GM23338 (cell line): ENCODE data around the gene PKHD1. TPM values are rescaled to one million over a fixed set of nuclear protein-coding genes. Genes with fewer than 3 reads are reported as not detected.
A peak's percentile ranks its signal among the peaks of the same experiment; 100 is the strongest.

Source experiments
- ATAC-seq: fragments of 200-7000 bp; cut with Tn5 transposase; 3 replicates; pipeline ENCODE4 v1.9.1; 2020
- DNase-seq: peaks from one replicate; pipeline ENCODE4 v3.0.0-alpha.2; 2015; ENCODE audit warnings: low spot score
- H2AFZ ChIP-seq: fragments of 200-600 bp; sonication (generic); 2 replicates; pipeline ENCODE4 v1.8.0; 2016; ENCODE audit warnings: antibody characterized with exemption, mild to moderate bottlenecking, moderate library complexity
- H3F3A ChIP-seq: fragments of 200-600 bp; sonication (generic); replicated peaks from 2 replicates; pipeline ENCODE4 v1.8.0; 2017; ENCODE audit warnings: antibody characterized with exemption, mixed run types, low read depth
- H3K27ac ChIP-seq: fragments of 200-600 bp; sonication (generic); 2 replicates; pipeline ENCODE4 v1.6.1; 2016; ENCODE audit warnings: low read depth
- H3K27me3 ChIP-seq: fragments of 200-600 bp; sonication (generic); 2 replicates; pipeline ENCODE4 v1.8.0; 2016; ENCODE audit warnings: mild to moderate bottlenecking, mixed run types, moderate library complexity; ENCODE audit not compliant: insufficient read depth
- H3K36me3 ChIP-seq: fragments of 200-600 bp; sonication (generic); 2 replicates; pipeline ENCODE4 v1.8.0; 2016; ENCODE audit warnings: mild to moderate bottlenecking; ENCODE audit not compliant: insufficient read depth
- H3K4me1 ChIP-seq: fragments of 200-600 bp; sonication (generic); 2 replicates; pipeline ENCODE4 v1.8.0; 2016; ENCODE audit warnings: mild to moderate bottlenecking, moderate library complexity; ENCODE audit not compliant: insufficient read depth
- H3K4me2 ChIP-seq: fragments of 200-600 bp; sonication (generic); 2 replicates; pipeline ENCODE4 v1.7.1; 2017; ENCODE audit warnings: mixed run types
- H3K4me3 ChIP-seq: fragments of 200-600 bp; sonication (generic); 2 replicates; pipeline ENCODE4 v1.6.1; 2016; ENCODE audit warnings: mixed run types
- H3K79me2 ChIP-seq: fragments of 200-600 bp; sonication (generic); replicated peaks from 2 replicates; pipeline ENCODE4 v1.8.0; 2017; ENCODE audit warnings: mild to moderate bottlenecking; ENCODE audit not compliant: insufficient read depth
- H3K9me2 ChIP-seq: fragments of 200-600 bp; sonication (generic); 2 replicates; pipeline ENCODE4 v1.8.0; 2017; ENCODE audit not compliant: insufficient read depth
- H4K20me1 ChIP-seq: fragments of 200-600 bp; sonication (generic); replicated peaks from 2 replicates; pipeline ENCODE4 v1.8.0; 2017; ENCODE audit warnings: mild to moderate bottlenecking; ENCODE audit not compliant: insufficient read depth
- H3K27ac Mint-ChIP-seq: 2 replicates; pipeline ENCODE4 v1.8.0; 2020; ENCODE audit warnings: inconsistent platforms, mild to moderate bottlenecking, moderate library complexity, mixed read lengths
- H3K27me3 Mint-ChIP-seq: 3 replicates; pipeline ENCODE4 v1.8.0; 2022; ENCODE audit warnings: low read depth, mild to moderate bottlenecking, moderate library complexity, mixed read lengths, inconsistent platforms; ENCODE audit not compliant: insufficient read depth, poor library complexity
- H3K36me3 Mint-ChIP-seq: 3 replicates; pipeline ENCODE4 v1.8.0; 2021; ENCODE audit warnings: low read depth, mild to moderate bottlenecking, inconsistent platforms, moderate library complexity, mixed read lengths
- H3K4me1 Mint-ChIP-seq: 3 replicates; pipeline ENCODE4 v1.8.0; 2020; ENCODE audit warnings: mild to moderate bottlenecking, inconsistent platforms, mixed read lengths
- H3K4me3 Mint-ChIP-seq: 3 replicates; pipeline ENCODE4 v1.8.0; 2021; ENCODE audit warnings: moderate library complexity, mild to moderate bottlenecking, inconsistent platforms, mixed read lengths
- H3K9me3 Mint-ChIP-seq: 3 replicates; pipeline ENCODE4 v1.8.0; 2020; ENCODE audit warnings: moderate library complexity, mild to moderate bottlenecking, inconsistent platforms, mixed read lengths
- CREB1 ChIP-seq: fragments of 250-450 bp; sonication (Bioruptor Pico); IDR thresholded peaks from 2 replicates; pipeline ENCODE4 v1.5.0; 2020; ENCODE audit warnings: low read depth, mild to moderate bottlenecking, moderate library complexity
- ETS1 ChIP-seq: IDR thresholded peaks from 2 replicates; pipeline ENCODE4 v1.6.1; 2016; ENCODE audit warnings: antibody characterized with exemption
- EZH2phosphoT487 ChIP-seq: fragments of 200-600 bp; sonication (generic); IDR thresholded peaks from one replicate; pipeline ENCODE4 v1.8.1; 2018; ENCODE audit warnings: antibody characterized with exemption; ENCODE audit not compliant: unreplicated experiment
- JUNB ChIP-seq: IDR thresholded peaks from one replicate; pipeline ENCODE4 v1.6.1; 2016; ENCODE audit warnings: antibody characterized with exemption; ENCODE audit not compliant: unreplicated experiment
- NANOG ChIP-seq: IDR thresholded peaks from 2 replicates; pipeline ENCODE4 v1.6.1; 2016; ENCODE audit warnings: antibody characterized with exemption, borderline replicate concordance
- POLR2AphosphoS5 ChIP-seq: IDR thresholded peaks from 2 replicates; pipeline ENCODE4 v1.6.1; 2016; ENCODE audit warnings: antibody characterized with exemption, low read depth
- STAT1 ChIP-seq: IDR thresholded peaks from one replicate; pipeline ENCODE4 v1.6.1; 2016; ENCODE audit warnings: antibody characterized with exemption; ENCODE audit not compliant: unreplicated experiment
- ZNF114 ChIP-seq: fragments of 250-450 bp; sonication (Bioruptor Pico); IDR thresholded peaks from 2 replicates; pipeline ENCODE4 v1.5.0; 2020; ENCODE audit warnings: mild to moderate bottlenecking, moderate library complexity
- ZNF331 ChIP-seq: fragments of 250-450 bp; sonication (Bioruptor Pico); IDR thresholded peaks from 2 replicates; pipeline ENCODE4 v1.5.0; 2020; ENCODE audit warnings: low read depth, mild to moderate bottlenecking, moderate library complexity
- long read RNA-seq: library from polyadenylated mRNA; unstranded; transcript quantifications from one replicate; pipeline ENCODE4 v2.0.0, GENCODE V29; 2020; ENCODE audit not compliant: unreplicated experiment
- polyA plus RNA-seq: library from polyadenylated mRNA; unstranded; fragments of >200 nt; fragmentation: Nextera tagmentation; extraction: Ambion mirVana; gene quantifications from 2 replicates; pipeline ENCODE4 v1.2.1, GENCODE V29; 2016
- total RNA-seq: library from RNA; depleted of rRNA; stranded (reverse); fragments of >200 nt; shearing (Covaris generic); gene quantifications from 2 replicates; pipeline ENCODE4 v1.2.3, GENCODE V29; 2014; rRNA removed
- TF ChIP-seq, protein P1 (sequence below), 2 experiments: fragments of 200-600 bp in 1 of 2; sonication (generic) in 1 of 2; conservative IDR thresholded peaks; 2 replicates each; pipeline versions ENCODE4 v1.5.1 to v1.6.1; 2016 to 2017; ENCODE audit warnings: antibody characterized with exemption in 2 of 2, low read depth in 2 of 2, mild to moderate bottlenecking in 2 of 2, moderate library complexity in 1 of 2
- TF ChIP-seq, protein P2 (sequence below): fragments of 250-450 bp; sonication (Bioruptor Pico); IDR thresholded peaks from 2 replicates; pipeline ENCODE4 v1.5.0; 2020; ENCODE audit warnings: mild to moderate bottlenecking, moderate library complexity

Gene PKHD1
- total RNA-seq (0.04 and 0.07 TPM in 2 replicates), polyA plus RNA-seq (0.02 and 0.03 TPM in 2 replicates)
- long read RNA-seq, result 0 reads

GRCh38 chr6:52087498-52087999 is at the start of gene PKHD1:
PKHD1 (minus strand) TSS chr6:52087613; CDS start chr6:52084933, 2,680 bp downstream.
- ATAC-seq, result peak; percentile 75
- no peak within 1 kb of the TSS for H3K27ac Mint-ChIP-seq
- H3K9me2 ChIP-seq, result no peaks in the 10 kb centered on the region; the same call in 1 of the 2 replicates
- H3K9me3 Mint-ChIP-seq, result 0 out of 3 replicates have a peak, but pooled peaks cover 3% of the 10 kb centered on the region
- H3K27me3 ChIP-seq, result no peaks in the 10 kb centered on the region
- peak within 1 kb of the TSS; percentile 49 for H2AFZ ChIP-seq
- peak; percentile 66 for DNase-seq
- no peaks in the 10 kb centered on the region for H3F3A ChIP-seq
- no peaks in the 10 kb centered on the region for H3K36me3 ChIP-seq
- H3K79me2 ChIP-seq, result no peaks in the 10 kb centered on the region
- H3K36me3 Mint-ChIP-seq, result no peaks in the 10 kb centered on the region; the same call in 2 of the 3 replicates
- TF ChIP-seq, protein P1, sequence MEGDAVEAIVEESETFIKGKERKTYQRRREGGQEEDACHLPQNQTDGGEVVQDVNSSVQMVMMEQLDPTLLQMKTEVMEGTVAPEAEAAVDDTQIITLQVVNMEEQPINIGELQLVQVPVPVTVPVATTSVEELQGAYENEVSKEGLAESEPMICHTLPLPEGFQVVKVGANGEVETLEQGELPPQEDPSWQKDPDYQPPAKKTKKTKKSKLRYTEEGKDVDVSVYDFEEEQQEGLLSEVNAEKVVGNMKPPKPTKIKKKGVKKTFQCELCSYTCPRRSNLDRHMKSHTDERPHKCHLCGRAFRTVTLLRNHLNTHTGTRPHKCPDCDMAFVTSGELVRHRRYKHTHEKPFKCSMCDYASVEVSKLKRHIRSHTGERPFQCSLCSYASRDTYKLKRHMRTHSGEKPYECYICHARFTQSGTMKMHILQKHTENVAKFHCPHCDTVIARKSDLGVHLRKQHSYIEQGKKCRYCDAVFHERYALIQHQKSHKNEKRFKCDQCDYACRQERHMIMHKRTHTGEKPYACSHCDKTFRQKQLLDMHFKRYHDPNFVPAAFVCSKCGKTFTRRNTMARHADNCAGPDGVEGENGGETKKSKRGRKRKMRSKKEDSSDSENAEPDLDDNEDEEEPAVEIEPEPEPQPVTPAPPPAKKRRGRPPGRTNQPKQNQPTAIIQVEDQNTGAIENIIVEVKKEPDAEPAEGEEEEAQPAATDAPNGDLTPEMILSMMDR (conservative IDR thresholded peaks at IDR 0.05; ENCODE audit: low read depth in 2 of 2), result peak; percentile 64 to 72
- TF ChIP-seq POLR2AphosphoS5, result no peak
- H3K27ac ChIP-seq, result no peak within 1 kb of the TSS
- H4K20me1 ChIP-seq, result no peaks in the 10 kb centered on the region
- H3K4me2 ChIP-seq, result no peak within 1 kb of the TSS
- no peaks in the 10 kb centered on the region for H3K4me1 ChIP-seq
- H3K4me3 Mint-ChIP-seq, result no peak within 1 kb of the TSS
- H3K27me3 Mint-ChIP-seq, result peaks cover 2% of the 10 kb centered on the region
- H3K4me1 Mint-ChIP-seq, result peaks cover 8% of the 10 kb centered on the region; the same call in 2 of the 3 replicates
- no peak within 1 kb of the TSS for H3K4me3 ChIP-seq

DNA sequence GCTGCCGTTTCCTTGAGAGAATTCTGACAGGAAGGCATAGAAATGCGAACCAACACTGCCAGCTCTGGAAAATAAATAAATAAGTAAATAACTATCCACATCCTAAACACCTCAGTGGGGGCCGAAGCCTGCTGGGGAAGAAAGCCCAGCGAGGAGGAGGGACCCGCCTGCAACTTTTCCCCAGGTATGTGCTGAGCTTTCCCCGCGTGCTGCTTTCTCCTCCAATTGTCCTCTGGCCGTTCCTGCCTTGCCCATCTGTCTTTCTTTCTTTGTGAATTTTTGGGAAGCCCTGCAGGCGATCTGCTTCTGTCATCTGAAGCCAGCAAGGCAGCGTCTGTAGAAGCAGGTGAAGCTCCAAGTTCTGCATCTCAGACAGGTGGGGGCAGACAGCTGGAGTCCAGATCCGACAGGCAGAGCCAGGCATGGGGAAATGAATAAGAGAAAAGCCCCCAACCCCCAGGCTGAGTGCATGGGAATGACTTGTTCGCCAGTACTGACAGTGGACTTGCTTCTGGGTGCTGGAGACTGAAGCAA is 49.6 kb upstream of the PKHD1 start:
- Histone ChIP-seq H3K9me2 (no peaks in the 10 kb centered on the region; the same call in 1 of the 2 replicates), H4K20me1 (no peaks in the 10 kb centered on the region), H3K4me1 (peaks cover 15% of the 10 kb centered on the region), H2AFZ (peak overlapping the region; percentile 97), H3K27me3 (no peaks in the 10 kb centered on the region), H3K4me2 (peak overlapping the region; percentile 50; the same call in 1 of the 2 replicates), H3K36me3 (no peaks in the 10 kb centered on the region), H3K4me3 (no peak overlapping the region), H3F3A (no peaks in the 10 kb centered on the region), H3K79me2 (no peaks in the 10 kb centered on the region), H3K27ac (no peak overlapping the region)
- Mint-ChIP-seq H3K4me1 (peaks cover 28% of the 10 kb centered on the region), H3K9me3 (no peaks in the 10 kb centered on the region), H3K36me3 (no peaks in the 10 kb centered on the region), H3K27me3 (peaks cover 3% of the 10 kb centered on the region), H3K27ac (no peak overlapping the region), H3K4me3 (0 out of 3 replicates have a peak overlapping the region, but pooled peaks have one; percentile 6)
- DNase-seq (peak; percentile 30), ATAC-seq (peak; percentile 74)
- TF ChIP-seq STAT1, result no peak
- no peak for TF ChIP-seq ZNF331 (CRISPR knock-in tag)
- TF ChIP-seq, protein P2, sequence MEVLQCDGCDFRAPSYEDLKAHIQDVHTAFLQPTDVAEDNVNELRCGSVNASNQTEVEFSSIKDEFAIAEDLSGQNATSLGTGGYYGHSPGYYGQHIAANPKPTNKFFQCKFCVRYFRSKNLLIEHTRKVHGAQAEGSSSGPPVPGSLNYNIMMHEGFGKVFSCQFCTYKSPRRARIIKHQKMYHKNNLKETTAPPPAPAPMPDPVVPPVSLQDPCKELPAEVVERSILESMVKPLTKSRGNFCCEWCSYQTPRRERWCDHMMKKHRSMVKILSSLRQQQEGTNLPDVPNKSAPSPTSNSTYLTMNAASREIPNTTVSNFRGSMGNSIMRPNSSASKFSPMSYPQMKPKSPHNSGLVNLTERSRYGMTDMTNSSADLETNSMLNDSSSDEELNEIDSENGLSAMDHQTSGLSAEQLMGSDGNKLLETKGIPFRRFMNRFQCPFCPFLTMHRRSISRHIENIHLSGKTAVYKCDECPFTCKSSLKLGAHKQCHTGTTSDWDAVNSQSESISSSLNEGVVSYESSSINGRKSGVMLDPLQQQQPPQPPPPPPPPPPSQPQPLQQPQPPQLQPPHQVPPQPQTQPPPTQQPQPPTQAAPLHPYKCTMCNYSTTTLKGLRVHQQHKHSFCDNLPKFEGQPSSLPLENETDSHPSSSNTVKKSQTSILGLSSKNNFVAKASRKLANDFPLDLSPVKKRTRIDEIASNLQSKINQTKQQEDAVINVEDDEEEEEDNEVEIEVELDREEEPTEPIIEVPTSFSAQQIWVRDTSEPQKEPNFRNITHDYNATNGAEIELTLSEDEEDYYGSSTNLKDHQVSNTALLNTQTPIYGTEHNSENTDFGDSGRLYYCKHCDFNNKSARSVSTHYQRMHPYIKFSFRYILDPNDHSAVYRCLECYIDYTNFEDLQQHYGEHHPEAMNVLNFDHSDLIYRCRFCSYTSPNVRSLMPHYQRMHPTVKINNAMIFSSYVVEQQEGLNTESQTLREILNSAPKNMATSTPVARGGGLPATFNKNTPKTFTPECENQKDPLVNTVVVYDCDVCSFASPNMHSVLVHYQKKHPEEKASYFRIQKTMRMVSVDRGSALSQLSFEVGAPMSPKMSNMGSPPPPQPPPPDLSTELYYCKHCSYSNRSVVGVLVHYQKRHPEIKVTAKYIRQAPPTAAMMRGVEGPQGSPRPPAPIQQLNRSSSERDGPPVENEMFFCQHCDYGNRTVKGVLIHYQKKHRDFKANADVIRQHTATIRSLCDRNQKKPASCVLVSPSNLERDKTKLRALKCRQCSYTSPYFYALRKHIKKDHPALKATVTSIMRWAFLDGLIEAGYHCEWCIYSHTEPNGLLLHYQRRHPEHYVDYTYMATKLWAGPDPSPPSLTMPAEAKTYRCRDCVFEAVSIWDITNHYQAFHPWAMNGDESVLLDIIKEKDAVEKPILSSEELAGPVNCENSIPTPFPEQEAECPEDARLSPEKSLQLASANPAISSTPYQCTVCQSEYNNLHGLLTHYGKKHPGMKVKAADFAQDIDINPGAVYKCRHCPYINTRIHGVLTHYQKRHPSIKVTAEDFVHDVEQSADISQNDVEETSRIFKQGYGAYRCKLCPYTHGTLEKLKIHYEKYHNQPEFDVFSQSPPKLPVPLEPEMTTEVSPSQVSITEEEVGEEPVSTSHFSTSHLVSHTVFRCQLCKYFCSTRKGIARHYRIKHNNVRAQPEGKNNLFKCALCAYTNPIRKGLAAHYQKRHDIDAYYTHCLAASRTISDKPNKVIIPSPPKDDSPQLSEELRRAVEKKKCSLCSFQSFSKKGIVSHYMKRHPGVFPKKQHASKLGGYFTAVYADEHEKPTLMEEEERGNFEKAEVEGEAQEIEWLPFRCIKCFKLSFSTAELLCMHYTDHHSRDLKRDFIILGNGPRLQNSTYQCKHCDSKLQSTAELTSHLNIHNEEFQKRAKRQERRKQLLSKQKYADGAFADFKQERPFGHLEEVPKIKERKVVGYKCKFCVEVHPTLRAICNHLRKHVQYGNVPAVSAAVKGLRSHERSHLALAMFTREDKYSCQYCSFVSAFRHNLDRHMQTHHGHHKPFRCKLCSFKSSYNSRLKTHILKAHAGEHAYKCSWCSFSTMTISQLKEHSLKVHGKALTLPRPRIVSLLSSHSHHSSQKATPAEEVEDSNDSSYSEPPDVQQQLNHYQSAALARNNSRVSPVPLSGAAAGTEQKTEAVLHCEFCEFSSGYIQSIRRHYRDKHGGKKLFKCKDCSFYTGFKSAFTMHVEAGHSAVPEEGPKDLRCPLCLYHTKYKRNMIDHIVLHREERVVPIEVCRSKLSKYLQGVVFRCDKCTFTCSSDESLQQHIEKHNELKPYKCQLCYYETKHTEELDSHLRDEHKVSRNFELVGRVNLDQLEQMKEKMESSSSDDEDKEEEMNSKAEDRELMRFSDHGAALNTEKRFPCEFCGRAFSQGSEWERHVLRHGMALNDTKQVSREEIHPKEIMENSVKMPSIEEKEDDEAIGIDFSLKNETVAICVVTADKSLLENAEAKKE (CRISPR knock-in tag), result no peak
- no peak for TF ChIP-seq ZNF114 (CRISPR knock-in tag)
- no peak for TF ChIP-seq ETS1
- TF ChIP-seq NANOG, result no peak
- no peak for TF ChIP-seq JUNB
- no peak for TF ChIP-seq CREB1 (CRISPR knock-in tag)
- TF ChIP-seq EZH2phosphoT487, result no peak
- TF ChIP-seq POLR2AphosphoS5, result no peak
